PFSK-1 (cell line): Measurements from ENCODE around the gene LUZP2.

ENCODE experiments used
- FOXP2 ChIP-seq: optimal IDR thresholded peaks from 2 replicates; pipeline ENCODE3; 2011; ENCODE audit warnings: borderline replicate concordance, control low read depth, inconsistent platforms; ENCODE audit not compliant: insufficient read depth; ENCODE audit errors: extremely low read length, extremely low read depth
- POLR2AphosphoS5 ChIP-seq: IDR thresholded peaks from 2 replicates; pipeline ENCODE4 v1.6.1; 2012; ENCODE audit warnings: low read depth, mild to moderate bottlenecking, control low read depth, low read length, moderate library complexity
- SIN3A ChIP-seq: IDR thresholded peaks from 2 replicates; pipeline ENCODE4 v1.6.1; 2012; ENCODE audit warnings: mild to moderate bottlenecking, low read length, moderate library complexity, borderline replicate concordance; ENCODE audit not compliant: insufficient read depth
- TAF1 ChIP-seq: IDR thresholded peaks from 2 replicates; pipeline ENCODE4 v1.6.1; 2012; ENCODE audit warnings: low read length, control low read depth, borderline replicate concordance; ENCODE audit not compliant: insufficient read depth
- TF ChIP-seq, protein P1 (sequence below), 2 experiments: IDR thresholded peaks; 2 replicates each; pipeline versions ENCODE4 v1.6.1 to v1.8.0; 2011 to 2012; ENCODE audit warnings: low read depth in 2 of 2, low read length in 2 of 2, control low read depth in 1 of 2, inconsistent platforms in 1 of 2, mild to moderate bottlenecking in 1 of 2, moderate library complexity in 1 of 2; ENCODE audit not compliant: insufficient read depth in 1 of 2

The LUZP2 gene

DNA sequence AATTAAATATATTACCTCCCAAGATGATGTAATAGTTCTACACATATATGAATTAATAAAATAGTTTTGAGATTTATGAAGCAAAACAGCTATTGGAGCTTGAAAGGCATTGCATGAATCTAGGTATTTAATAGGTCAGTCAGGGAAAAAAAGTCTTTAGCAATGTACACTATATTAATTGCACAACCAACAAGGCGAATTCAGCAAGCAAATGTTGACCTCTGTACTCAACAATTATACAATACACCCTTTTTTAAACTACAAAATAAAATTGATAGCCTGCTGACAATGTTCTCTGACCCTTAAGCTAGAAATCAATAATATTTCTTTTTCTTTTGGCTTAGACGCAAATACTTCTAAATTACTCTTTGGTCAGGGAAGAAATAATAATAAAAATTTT lies 345.5 kb downstream of the LUZP2 start:
- TF ChIP-seq FOXP2 (no peak), TAF1 (no peak), SIN3A (no peak), POLR2AphosphoS5 (no peak)
- TF ChIP-seq, protein P1, sequence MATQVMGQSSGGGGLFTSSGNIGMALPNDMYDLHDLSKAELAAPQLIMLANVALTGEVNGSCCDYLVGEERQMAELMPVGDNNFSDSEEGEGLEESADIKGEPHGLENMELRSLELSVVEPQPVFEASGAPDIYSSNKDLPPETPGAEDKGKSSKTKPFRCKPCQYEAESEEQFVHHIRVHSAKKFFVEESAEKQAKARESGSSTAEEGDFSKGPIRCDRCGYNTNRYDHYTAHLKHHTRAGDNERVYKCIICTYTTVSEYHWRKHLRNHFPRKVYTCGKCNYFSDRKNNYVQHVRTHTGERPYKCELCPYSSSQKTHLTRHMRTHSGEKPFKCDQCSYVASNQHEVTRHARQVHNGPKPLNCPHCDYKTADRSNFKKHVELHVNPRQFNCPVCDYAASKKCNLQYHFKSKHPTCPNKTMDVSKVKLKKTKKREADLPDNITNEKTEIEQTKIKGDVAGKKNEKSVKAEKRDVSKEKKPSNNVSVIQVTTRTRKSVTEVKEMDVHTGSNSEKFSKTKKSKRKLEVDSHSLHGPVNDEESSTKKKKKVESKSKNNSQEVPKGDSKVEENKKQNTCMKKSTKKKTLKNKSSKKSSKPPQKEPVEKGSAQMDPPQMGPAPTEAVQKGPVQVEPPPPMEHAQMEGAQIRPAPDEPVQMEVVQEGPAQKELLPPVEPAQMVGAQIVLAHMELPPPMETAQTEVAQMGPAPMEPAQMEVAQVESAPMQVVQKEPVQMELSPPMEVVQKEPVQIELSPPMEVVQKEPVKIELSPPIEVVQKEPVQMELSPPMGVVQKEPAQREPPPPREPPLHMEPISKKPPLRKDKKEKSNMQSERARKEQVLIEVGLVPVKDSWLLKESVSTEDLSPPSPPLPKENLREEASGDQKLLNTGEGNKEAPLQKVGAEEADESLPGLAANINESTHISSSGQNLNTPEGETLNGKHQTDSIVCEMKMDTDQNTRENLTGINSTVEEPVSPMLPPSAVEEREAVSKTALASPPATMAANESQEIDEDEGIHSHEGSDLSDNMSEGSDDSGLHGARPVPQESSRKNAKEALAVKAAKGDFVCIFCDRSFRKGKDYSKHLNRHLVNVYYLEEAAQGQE (IDR thresholded peaks at IDR 0.05; ENCODE audit: insufficient read depth in 1 of 2, low read depth in 2 of 2, low read length in 2 of 2) = no peak

DNA sequence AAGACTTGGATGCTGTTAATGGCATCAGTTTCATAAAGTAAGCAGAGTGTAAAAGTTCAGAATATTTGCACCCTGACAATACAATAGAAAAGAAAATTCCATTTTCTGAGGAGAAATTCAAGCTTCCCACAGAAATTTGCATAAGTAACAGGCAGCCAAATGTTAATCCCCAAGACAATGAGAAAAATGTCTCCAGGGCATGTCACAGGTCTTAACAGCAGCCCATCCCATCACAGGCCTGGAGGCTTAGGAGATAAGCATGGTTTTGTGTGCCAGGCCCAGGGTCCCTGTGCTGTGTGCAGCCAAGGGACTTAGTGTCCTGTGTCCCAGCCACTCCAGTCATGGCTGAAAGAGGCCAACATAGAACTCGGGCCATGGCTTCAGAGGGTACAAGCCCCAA lies 347.6 kb downstream of the LUZP2 start:
- TF ChIP-seq TAF1 = no peak
- no peak for TF ChIP-seq FOXP2
- TF ChIP-seq SIN3A = no peak
- TF ChIP-seq, protein P1 (IDR thresholded peaks at IDR 0.05; ENCODE audit: insufficient read depth in 1 of 2, low read depth in 2 of 2, low read length in 2 of 2) = no peak
- no peak for TF ChIP-seq POLR2AphosphoS5

DNA sequence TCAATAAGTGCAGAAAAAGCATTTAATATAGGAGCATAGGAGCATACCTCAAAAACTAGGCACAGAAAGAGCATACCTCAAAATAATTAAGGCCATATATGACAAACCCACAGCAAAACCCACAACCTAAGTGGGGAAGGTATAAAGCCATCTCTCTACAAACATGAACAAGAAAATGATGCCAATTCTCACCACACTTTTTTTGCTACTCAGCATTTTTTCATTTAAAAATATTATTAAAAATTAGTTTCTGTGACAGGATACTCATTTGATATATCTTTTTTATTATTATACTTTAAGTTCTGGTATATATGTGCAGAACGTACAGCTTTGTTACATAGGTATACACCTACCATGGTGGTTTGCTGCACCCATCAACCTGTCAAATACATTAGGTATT lies 352.0 kb downstream of the LUZP2 start:
- TF ChIP-seq SIN3A (no peak), FOXP2 (no peak), POLR2AphosphoS5 (no peak), TAF1 (no peak)
- TF ChIP-seq, protein P1 (IDR thresholded peaks at IDR 0.05; ENCODE audit: insufficient read depth in 1 of 2, low read depth in 2 of 2, low read length in 2 of 2) = no peak

DNA sequence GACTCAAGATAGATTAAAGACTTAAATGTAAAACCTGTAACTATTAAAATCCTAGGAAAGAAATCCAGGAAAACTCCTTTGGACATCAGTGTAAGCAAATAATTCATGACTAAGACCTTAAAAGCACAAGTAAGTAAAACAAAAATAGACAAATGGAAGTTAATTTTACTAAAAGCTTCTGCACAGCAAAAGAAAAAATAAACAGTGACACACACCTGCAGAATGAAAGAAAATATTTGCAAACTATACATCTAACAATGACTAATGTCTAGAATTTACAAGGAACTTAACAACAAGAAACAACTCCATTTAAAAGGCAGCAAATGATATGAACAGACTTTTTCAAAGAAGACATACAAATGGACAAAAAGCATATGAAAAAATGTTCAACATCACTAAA lies 359.1 kb downstream of the LUZP2 start:
- TF ChIP-seq SIN3A = no peak

DNA sequence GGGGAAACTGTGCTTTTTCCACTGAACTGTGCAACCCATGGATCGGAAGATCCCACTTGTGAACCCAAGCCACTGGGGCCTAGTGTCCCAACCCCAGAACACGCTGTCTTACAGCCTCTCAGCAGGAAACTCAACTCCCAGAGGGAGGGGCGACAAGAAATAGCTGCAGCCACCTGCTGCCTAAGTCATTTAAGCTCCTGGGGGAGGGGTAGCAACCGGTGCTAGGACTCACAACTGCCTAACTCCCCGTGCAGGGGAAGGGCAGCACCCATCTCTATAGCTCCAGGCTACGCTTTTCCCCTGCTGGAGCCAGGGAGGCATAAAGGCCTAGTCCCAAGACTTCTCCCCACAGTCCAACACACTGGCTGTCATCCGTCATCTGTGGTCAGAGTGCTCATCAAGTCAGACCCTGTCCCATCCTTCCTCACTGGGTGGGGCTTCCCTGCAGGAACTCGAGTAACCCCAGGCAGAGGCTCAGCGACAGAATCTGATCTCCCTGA lies 363.0 kb downstream of the LUZP2 start:
- TF ChIP-seq, protein P1 (IDR thresholded peaks at IDR 0.05; ENCODE audit: insufficient read depth in 1 of 2, low read depth in 2 of 2, low read length in 2 of 2) = no peak
- TF ChIP-seq SIN3A (no peak), FOXP2 (no peak), POLR2AphosphoS5 (no peak), TAF1 (no peak)
